HCT116 (cell line): ENCODE measurements around the gene AQP12B. TPM values are rescaled to one million over a fixed set of nuclear protein-coding genes. Genes with fewer than 3 reads are reported as not detected.

Source experiments
- total RNA-seq: library from RNA; stranded (reverse); gene quantifications from one replicate; pipeline ENCODE4 v1.2.1, GENCODE V29; 2021; ENCODE audit not compliant: unreplicated experiment

The AQP12B gene
- total RNA-seq, 1 experiment from 2014 or later = not detected

Other genes with a start within 250 kb of the AQP12B start
- 79.1 TPM for gene GPC1, start 247.2 kb downstream of the AQP12B start, total RNA-seq
- 28.3 TPM for gene ANKMY1, start 124.9 kb downstream of the AQP12B start, total RNA-seq
- gene DUSP28, start 122.5 kb downstream of the AQP12B start, total RNA-seq = 5.6 TPM
- gene RNPEPL1, start 114.4 kb downstream of the AQP12B start, total RNA-seq = 49.7 TPM
- 40.7 TPM for gene CAPN10, start 96.2 kb downstream of the AQP12B start, total RNA-seq
- 4.2 TPM for gene GPR35, start 57.4 kb downstream of the AQP12B start, total RNA-seq
- gene AQP12A, start 9.0 kb upstream of the AQP12B start, total RNA-seq = not detected
- 0.27 TPM for gene KIF1A, start 137.3 kb upstream of the AQP12B start, total RNA-seq
- 0.34 TPM for gene AGXT, start 185.9 kb upstream of the AQP12B start, total RNA-seq
- gene MAB21L4, start 213.3 kb upstream of the AQP12B start, total RNA-seq = not detected
- gene CROCC2, start 223.5 kb upstream of the AQP12B start, total RNA-seq = not detected